Peyer's patch (tissue), 4 donors: Measurements from ENCODE around the gene SMARCD3.

ENCODE experiments used
- CTCF ChIP-seq, 6 experiments: fragments of 450-650 bp in 4 of 6; fragments of 200-600 bp in 2 of 6; sonication (generic) in 1 of 6; IDR thresholded peaks; one replicate each; pipeline ENCODE4 v1.5.1; 2017 to 2019; ENCODE audit warnings: antibody characterized with exemption in 6 of 6, mild to moderate bottlenecking in 3 of 6, moderate library complexity in 1 of 6
- POLR2A ChIP-seq, 2 donors: fragments of 450-650 bp; IDR thresholded peaks; one replicate each; pipeline ENCODE4 v1.5.1; 2017; ENCODE audit warnings: antibody characterized with exemption in 2 of 2, mild to moderate bottlenecking in 2 of 2, moderate library complexity in 2 of 2

- TF ChIP-seq CTCF (IDR thresholded peaks at IDR 0.05) (peak in 2 of 6 experiments; percentile 6 to 12), POLR2A (IDR thresholded peaks at IDR 0.05) (peak; percentile 39 to 55)
These were observed 21.4 kb downstream of the SMARCD3 start, which contains the start of gene ABCF2 for GRCh38 chr7:151226875-151227782.
